ENCODE measurements around the gene TULP4.

Gene TULP4

GRCh38 chr6:158270389-158271127 is 41.7 kb upstream of the TULP4 start:
- CTCF ChIA-PET, result interaction anchor here (1.6 kb wide), 1 partner anchor 7 kb away, joined by 3 read pairs; no protein-coding TSS in a partner anchor
- POLR2A ChIA-PET, result interaction anchor here (0.6 kb wide), 1 partner anchor 373 kb away, joined by 3 read pairs; no protein-coding TSS in a partner anchor
- 96% methylated on average over 10 of the region's 11 CpGs for WGBS (ENCODE audit: insufficient coverage)
- Histone ChIP-seq H3K27me3 (replicated peaks in 2 of 5; ENCODE audit: control insufficient read depth in 4 of 5, insufficient read depth in 5 of 5, low read length in 4 of 5) (no peaks in the 10 kb centered on the region), H3K4me3 (ENCODE audit: control insufficient read depth in 1 of 7, extremely low read depth in 1 of 7, insufficient read depth in 4 of 7, low read depth in 2 of 7, low read length in 6 of 7) (no peak overlapping the region), H3K4me1 (ENCODE audit: control extremely low read depth in 1 of 4, control insufficient read depth in 4 of 4, insufficient read depth in 4 of 4, low read length in 3 of 4) (no peaks in the 10 kb centered on the region), H3K36me3 (ENCODE audit: control insufficient read depth in 4 of 4, insufficient read depth in 4 of 4, low read length in 3 of 4) (peaks cover 2 to 4% (median 3%) of the 10 kb centered on the region in 4 experiments), H3K27ac (ENCODE audit: insufficient read depth in 1 of 2, low read depth in 1 of 2, low read length in 2 of 2, poor library complexity in 1 of 2, severe bottlenecking in 2 of 2) (no peak overlapping the region), H3K9me3 (ENCODE audit: control extremely low read depth in 1 of 5, control insufficient read depth in 4 of 5, insufficient read depth in 2 of 5, low read depth in 1 of 5, low read length in 4 of 5) (no peaks in the 10 kb centered on the region)
- no peak for DNase-seq

GRCh38 chr6:158272324-158272723 is 39.9 kb upstream of the TULP4 start:
- Histone ChIP-seq H3K27me3 (replicated peaks in 2 of 5; ENCODE audit: control insufficient read depth in 4 of 5, insufficient read depth in 5 of 5, low read length in 4 of 5) (no peaks in the 10 kb centered on the region), H3K9me3 (ENCODE audit: control extremely low read depth in 1 of 5, control insufficient read depth in 4 of 5, insufficient read depth in 2 of 5, low read depth in 1 of 5, low read length in 4 of 5) (no peaks in the 10 kb centered on the region), H3K27ac (ENCODE audit: insufficient read depth in 1 of 2, low read depth in 1 of 2, low read length in 2 of 2, poor library complexity in 1 of 2, severe bottlenecking in 2 of 2) (no peak overlapping the region), H3K4me1 (ENCODE audit: control extremely low read depth in 1 of 4, control insufficient read depth in 4 of 4, insufficient read depth in 4 of 4, low read length in 3 of 4) (no peaks in the 10 kb centered on the region), H3K36me3 (ENCODE audit: control insufficient read depth in 4 of 4, insufficient read depth in 4 of 4, low read length in 3 of 4) (peaks cover 0 to 4% (median 2%) of the 10 kb centered on the region in 4 experiments), H3K4me3 (ENCODE audit: control insufficient read depth in 1 of 7, extremely low read depth in 1 of 7, insufficient read depth in 4 of 7, low read depth in 2 of 7, low read length in 6 of 7) (no peak overlapping the region)
- no peak for DNase-seq
- POLR2A ChIA-PET, result no interaction called here
- WGBS (ENCODE audit: insufficient coverage), result no CpG with 5 or more reads among the region's 1 CpG
- CTCF ChIA-PET, result interaction anchor here (1.3 kb wide), 1 partner anchor 52 kb away, joined by 3 read pairs; no protein-coding TSS in a partner anchor

- CTCF ChIA-PET, result interaction anchor here (0.7 to 1.1 kb wide), 2 partner anchors 9 kb away, joined by 3 read pairs; no protein-coding TSS in a partner anchor
- Histone ChIP-seq H3K27ac (ENCODE audit: insufficient read depth in 1 of 2, low read depth in 1 of 2, low read length in 2 of 2, poor library complexity in 1 of 2, severe bottlenecking in 2 of 2) (no peak overlapping the region), H3K36me3 (ENCODE audit: control insufficient read depth in 4 of 4, insufficient read depth in 4 of 4, low read length in 3 of 4) (no peaks in the 10 kb centered on the region), H3K4me1 (ENCODE audit: control extremely low read depth in 1 of 4, control insufficient read depth in 4 of 4, insufficient read depth in 4 of 4, low read length in 3 of 4) (peaks cover 0 to under 1% (median 0%) of the 10 kb centered on the region in 4 experiments), H3K9me3 (ENCODE audit: control extremely low read depth in 1 of 5, control insufficient read depth in 4 of 5, insufficient read depth in 2 of 5, low read depth in 1 of 5, low read length in 4 of 5) (no peaks in the 10 kb centered on the region), H3K4me3 (ENCODE audit: control insufficient read depth in 1 of 7, extremely low read depth in 1 of 7, insufficient read depth in 4 of 7, low read depth in 2 of 7, low read length in 6 of 7) (no peak overlapping the region), H3K27me3 (replicated peaks in 2 of 5; ENCODE audit: control insufficient read depth in 4 of 5, insufficient read depth in 5 of 5, low read length in 4 of 5) (no peaks in the 10 kb centered on the region)
- 100% methylated on average over 1 of the region's 2 CpGs for WGBS (ENCODE audit: insufficient coverage)
- POLR2A ChIA-PET, result no interaction called here
- no peak for DNase-seq
Measured at GRCh38 chr6:158278004-158278403, 34.3 kb upstream of the TULP4 start.

GRCh38 chr6:158279615-158280014 is 32.6 kb upstream of the TULP4 start:
- Histone ChIP-seq H3K27me3 (replicated peaks in 2 of 5; ENCODE audit: control insufficient read depth in 4 of 5, insufficient read depth in 5 of 5, low read length in 4 of 5) (no peaks in the 10 kb centered on the region), H3K9me3 (ENCODE audit: control extremely low read depth in 1 of 5, control insufficient read depth in 4 of 5, insufficient read depth in 2 of 5, low read depth in 1 of 5, low read length in 4 of 5) (no peaks in the 10 kb centered on the region), H3K27ac (ENCODE audit: insufficient read depth in 1 of 2, low read depth in 1 of 2, low read length in 2 of 2, poor library complexity in 1 of 2, severe bottlenecking in 2 of 2) (no peak overlapping the region), H3K36me3 (ENCODE audit: control insufficient read depth in 4 of 4, insufficient read depth in 4 of 4, low read length in 3 of 4) (no peaks in the 10 kb centered on the region), H3K4me1 (ENCODE audit: control extremely low read depth in 1 of 4, control insufficient read depth in 4 of 4, insufficient read depth in 4 of 4, low read length in 3 of 4) (peaks cover 0 to 6% (median 0%) of the 10 kb centered on the region in 4 experiments), H3K4me3 (ENCODE audit: control insufficient read depth in 1 of 7, extremely low read depth in 1 of 7, insufficient read depth in 4 of 7, low read depth in 2 of 7, low read length in 6 of 7) (no peak overlapping the region)
- CTCF ChIA-PET, result no interaction called here
- DNase-seq, result no peak
- WGBS (ENCODE audit: insufficient coverage), result 99% methylated on average over 7 of the region's 13 CpGs
- POLR2A ChIA-PET, result no interaction called here

GRCh38 chr6:158283304-158283980 is 28.8 kb upstream of the TULP4 start:
- Histone ChIP-seq H3K27ac (ENCODE audit: insufficient read depth in 1 of 2, low read depth in 1 of 2, low read length in 2 of 2, poor library complexity in 1 of 2, severe bottlenecking in 2 of 2) (no peak overlapping the region), H3K9me3 (ENCODE audit: control extremely low read depth in 1 of 5, control insufficient read depth in 4 of 5, insufficient read depth in 2 of 5, low read depth in 1 of 5, low read length in 4 of 5) (no peaks in the 10 kb centered on the region), H3K4me3 (ENCODE audit: control insufficient read depth in 1 of 7, extremely low read depth in 1 of 7, insufficient read depth in 4 of 7, low read depth in 2 of 7, low read length in 6 of 7) (no peak overlapping the region), H3K36me3 (ENCODE audit: control insufficient read depth in 4 of 4, insufficient read depth in 4 of 4, low read length in 3 of 4) (peaks cover 0 to 3% (median 0%) of the 10 kb centered on the region in 4 experiments), H3K4me1 (ENCODE audit: control extremely low read depth in 1 of 4, control insufficient read depth in 4 of 4, insufficient read depth in 4 of 4, low read length in 3 of 4) (peaks cover 0 to 6% (median 0%) of the 10 kb centered on the region in 4 experiments), H3K27me3 (replicated peaks in 2 of 5; ENCODE audit: control insufficient read depth in 4 of 5, insufficient read depth in 5 of 5, low read length in 4 of 5) (no peaks in the 10 kb centered on the region)
- CTCF ChIA-PET, result interaction anchor here (0.8 kb wide), 1 partner anchor 24 kb away, joined by 4 read pairs; no protein-coding TSS in a partner anchor
- POLR2A ChIA-PET, result no interaction called here
- WGBS (ENCODE audit: insufficient coverage), result no CpG with 5 or more reads among the region's 4 CpGs
- peak in 2 of 3 donors; percentile 12 to 19 for DNase-seq

GRCh38 chr6:158284007-158284875 is 28.0 kb upstream of the TULP4 start:
- Histone ChIP-seq H3K27ac (ENCODE audit: insufficient read depth in 1 of 2, low read depth in 1 of 2, low read length in 2 of 2, poor library complexity in 1 of 2, severe bottlenecking in 2 of 2) (no peak overlapping the region), H3K4me3 (ENCODE audit: control insufficient read depth in 1 of 7, extremely low read depth in 1 of 7, insufficient read depth in 4 of 7, low read depth in 2 of 7, low read length in 6 of 7) (no peak overlapping the region), H3K4me1 (ENCODE audit: control extremely low read depth in 1 of 4, control insufficient read depth in 4 of 4, insufficient read depth in 4 of 4, low read length in 3 of 4) (peaks cover 0 to 6% (median 0%) of the 10 kb centered on the region in 4 experiments), H3K9me3 (ENCODE audit: control extremely low read depth in 1 of 5, control insufficient read depth in 4 of 5, insufficient read depth in 2 of 5, low read depth in 1 of 5, low read length in 4 of 5) (no peaks in the 10 kb centered on the region), H3K36me3 (ENCODE audit: control insufficient read depth in 4 of 4, insufficient read depth in 4 of 4, low read length in 3 of 4) (peaks cover 0 to 3% (median 0%) of the 10 kb centered on the region in 4 experiments), H3K27me3 (replicated peaks in 2 of 5; ENCODE audit: control insufficient read depth in 4 of 5, insufficient read depth in 5 of 5, low read length in 4 of 5) (no peaks in the 10 kb centered on the region)
- no peak for DNase-seq
- POLR2A ChIA-PET, result no interaction called here
- WGBS (ENCODE audit: insufficient coverage), result 95% methylated on average over 6 of the region's 11 CpGs
- CTCF ChIA-PET, result interaction anchor here (1.1 kb wide), 1 partner anchor 21 kb away, joined by 3 read pairs; no protein-coding TSS in a partner anchor
